GM10266 (cell line): ENCODE data around the gene IL22RA1.

Experiments
- DNase-seq: peaks from one replicate; pipeline ENCODE4 v3.0.0; 2012; ENCODE audit errors: extremely low spot score
- TF ChIP-seq, protein P1 (sequence below): IDR thresholded peaks from 2 replicates; pipeline ENCODE4 v1.5.1; 2012; ENCODE audit warnings: mild to moderate bottlenecking, low read depth; ENCODE audit not compliant: control insufficient read depth, insufficient read depth; ENCODE audit errors: missing control alignments

IL22RA1 gene

DNA sequence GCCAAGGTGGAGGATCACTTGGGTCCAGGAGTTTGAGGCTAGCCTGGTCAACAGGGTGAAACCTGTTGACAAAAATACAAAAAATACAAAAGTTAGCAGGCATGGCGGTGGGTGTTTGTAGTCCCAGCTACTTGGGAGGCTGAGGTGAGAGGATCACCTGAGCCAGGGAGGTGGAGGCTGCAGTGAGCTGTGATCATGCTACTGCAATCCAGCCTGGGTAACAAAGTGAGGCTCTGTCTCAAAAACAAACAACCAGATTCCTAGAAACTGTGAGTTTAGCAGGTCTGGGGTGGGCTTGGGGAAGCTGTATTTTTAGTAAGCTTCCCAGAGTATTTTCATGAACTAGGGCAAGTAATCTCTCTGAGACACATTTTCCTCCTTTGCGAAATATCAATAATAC is 25.8 kb downstream of the IL22RA1 start:
- DNase-seq = no peak
- TF ChIP-seq, protein P1, sequence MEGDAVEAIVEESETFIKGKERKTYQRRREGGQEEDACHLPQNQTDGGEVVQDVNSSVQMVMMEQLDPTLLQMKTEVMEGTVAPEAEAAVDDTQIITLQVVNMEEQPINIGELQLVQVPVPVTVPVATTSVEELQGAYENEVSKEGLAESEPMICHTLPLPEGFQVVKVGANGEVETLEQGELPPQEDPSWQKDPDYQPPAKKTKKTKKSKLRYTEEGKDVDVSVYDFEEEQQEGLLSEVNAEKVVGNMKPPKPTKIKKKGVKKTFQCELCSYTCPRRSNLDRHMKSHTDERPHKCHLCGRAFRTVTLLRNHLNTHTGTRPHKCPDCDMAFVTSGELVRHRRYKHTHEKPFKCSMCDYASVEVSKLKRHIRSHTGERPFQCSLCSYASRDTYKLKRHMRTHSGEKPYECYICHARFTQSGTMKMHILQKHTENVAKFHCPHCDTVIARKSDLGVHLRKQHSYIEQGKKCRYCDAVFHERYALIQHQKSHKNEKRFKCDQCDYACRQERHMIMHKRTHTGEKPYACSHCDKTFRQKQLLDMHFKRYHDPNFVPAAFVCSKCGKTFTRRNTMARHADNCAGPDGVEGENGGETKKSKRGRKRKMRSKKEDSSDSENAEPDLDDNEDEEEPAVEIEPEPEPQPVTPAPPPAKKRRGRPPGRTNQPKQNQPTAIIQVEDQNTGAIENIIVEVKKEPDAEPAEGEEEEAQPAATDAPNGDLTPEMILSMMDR = no peak

DNA sequence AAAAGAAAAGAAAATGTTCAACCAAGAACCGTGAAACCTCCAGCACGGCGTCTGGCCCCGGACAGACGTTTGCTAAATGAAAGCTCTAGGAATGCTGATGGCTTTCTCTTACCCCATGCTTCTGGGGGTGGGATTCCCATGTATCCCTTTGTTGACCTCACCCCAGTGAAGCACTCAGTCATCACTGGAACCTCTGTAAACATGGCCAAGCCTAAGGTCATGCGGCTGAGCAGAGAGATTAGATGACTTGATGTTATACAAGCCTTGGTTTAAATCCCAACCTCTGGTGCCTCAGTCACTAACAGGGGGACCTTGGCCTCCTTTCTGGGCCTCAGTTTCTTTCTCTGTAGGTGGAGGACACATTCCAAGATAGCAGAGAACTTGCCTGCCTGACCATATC is 28.2 kb downstream of the IL22RA1 start:
- TF ChIP-seq, protein P1 = no peak
- no peak for DNase-seq

DNA sequence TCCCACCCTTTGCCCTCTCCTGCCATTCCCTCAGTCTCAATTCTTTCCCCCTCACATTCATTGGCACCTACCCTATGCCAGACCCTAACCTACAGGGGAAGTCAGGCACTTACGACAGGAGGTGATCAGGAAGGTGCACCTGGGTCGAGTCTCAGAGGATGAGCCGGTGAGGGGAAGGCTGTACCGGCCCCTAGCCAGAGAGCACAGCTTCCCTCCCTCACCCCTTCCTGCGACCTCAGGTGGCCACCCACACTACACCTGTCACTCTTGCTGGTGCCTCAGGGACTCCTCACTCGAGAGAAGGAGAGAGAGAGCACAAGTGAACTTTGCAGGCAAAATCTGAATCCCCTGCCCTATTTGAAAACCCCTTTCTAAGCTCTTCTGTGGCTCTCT is 29.3 kb downstream of the IL22RA1 start:
- no peak for DNase-seq
- TF ChIP-seq, protein P1 = no peak

DNA sequence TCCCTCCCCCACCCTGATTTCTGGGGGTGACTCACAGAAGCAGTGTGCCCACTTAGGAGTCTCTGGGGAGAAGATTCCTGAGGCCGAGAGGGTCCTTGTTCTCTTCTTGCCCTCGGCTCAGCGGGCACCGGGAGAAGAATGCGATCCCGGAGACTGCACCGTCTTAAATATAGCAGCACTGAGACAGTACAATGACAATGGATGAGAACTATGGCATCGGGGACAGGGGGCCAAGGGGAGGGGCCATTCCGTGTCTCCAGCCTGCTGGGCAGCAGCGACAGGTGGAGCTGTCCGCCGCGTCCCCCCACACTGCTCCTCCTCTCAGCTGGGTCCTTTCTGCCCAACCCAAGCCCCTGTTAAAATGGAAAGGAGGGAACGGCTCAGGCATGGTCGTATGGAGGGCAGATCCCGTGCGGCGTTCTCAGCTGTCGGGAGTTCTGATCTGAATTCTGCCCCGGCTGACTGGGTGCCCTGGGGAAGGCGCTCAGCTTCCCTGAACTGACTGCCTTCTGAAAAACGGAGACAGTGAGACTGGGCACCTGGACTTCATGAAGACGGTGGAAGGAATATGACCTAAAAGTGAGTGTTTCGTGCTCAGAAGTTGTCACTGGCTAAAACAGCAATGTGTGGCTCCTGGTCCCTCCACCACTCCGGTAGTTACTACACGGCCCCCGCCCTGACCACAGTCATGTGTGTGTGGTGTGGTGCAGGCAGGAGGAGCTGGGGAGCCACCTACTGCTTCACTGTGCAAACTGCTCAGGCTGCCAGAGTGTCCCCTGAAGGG is 30.8 kb downstream of the IL22RA1 start, which contains the start of gene MYOM3:
MYOM3 (minus strand) TSS at position 140 of the 784 bp plus-strand sequence. CDS start 3,499 bp downstream, outside the sequence.
- DNase-seq = peak; percentile 79
- TF ChIP-seq, protein P1 = peak; percentile 67

DNA sequence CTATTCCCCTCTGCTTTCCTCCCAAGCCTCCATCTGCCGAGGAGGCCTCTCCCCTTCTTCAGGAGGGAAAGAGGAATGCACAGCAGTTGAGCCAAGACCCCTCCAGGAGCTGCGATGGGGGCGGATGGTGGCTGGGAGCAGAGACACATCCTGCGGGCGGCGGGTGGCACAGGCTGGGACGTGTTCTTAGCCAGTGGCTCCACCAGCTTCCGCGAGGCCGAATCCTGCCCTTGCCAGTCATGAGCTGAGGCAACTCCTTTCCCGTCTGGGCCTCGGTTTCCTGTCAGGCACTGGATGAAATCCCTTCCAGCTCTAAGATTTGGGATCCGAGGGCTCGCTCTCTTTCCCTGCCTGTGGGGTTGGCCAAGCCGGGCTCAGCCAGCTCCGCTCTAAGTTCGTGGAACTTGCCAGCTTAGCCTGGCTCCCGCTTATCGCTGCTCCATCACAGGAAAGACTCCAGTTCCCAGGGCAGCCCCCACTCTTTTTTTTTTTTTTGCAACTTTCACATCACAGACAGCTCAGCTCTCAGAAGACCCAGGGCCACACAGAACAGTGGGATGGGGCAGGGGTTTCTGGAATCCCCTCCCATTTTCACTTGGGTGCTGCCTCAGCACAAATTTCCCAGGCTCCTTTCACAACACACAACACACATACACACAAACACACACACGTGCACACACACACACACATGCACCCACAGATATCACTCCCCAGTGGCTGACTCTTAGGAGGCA is 31.5 kb downstream of the IL22RA1 start:
- no peak for DNase-seq
- TF ChIP-seq, protein P1 = no peak

DNA sequence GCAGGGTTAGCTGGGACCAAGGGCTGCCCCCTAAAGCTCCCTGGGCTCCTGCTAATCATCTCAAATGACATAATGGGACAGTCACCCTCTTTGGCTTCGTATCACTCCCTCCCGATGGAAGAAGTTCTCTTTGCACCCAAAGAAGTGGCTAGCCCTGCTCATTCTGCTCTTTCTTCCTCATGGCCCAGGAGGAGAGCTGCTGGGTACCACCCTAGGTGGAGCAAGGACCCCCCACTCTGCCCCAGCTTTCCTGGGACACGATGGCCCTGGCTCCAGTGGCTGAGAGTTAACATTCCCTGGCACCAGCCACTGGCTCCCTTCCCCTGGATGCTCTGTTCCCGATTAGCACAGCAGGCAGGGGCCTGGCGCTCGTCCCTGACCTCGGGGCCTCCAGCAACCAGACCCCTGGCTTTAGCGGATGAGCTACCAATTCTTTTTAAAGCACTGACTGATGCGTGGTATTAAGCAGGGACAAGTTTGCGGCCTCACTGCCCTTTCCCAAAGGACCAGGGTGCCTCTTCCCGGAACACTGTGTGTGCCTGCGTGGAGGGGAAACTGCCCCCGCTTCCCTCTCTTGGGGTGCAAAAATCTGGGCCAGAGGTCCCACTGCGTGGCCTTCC is 32.2 kb downstream of the IL22RA1 start:
- DNase-seq = no peak
- TF ChIP-seq, protein P1 = no peak
